GM18505 (cell line): Measurements from ENCODE around the gene RALBP1.
"Not testable (repeated sequence)": the region's sequence is repeated elsewhere in the genome, so short reads cannot be mapped to it uniquely, and the experiment has no call there.

Source experiments
- ATAC-seq: cut with Tn5 transposase; IDR thresholded peaks from one replicate; pipeline ENCODE4 v1.9.1; 2021; ENCODE audit not compliant: unreplicated experiment
- POLR2A ChIP-seq: IDR thresholded peaks from 4 replicates; pipeline ENCODE4 v1.6.1; 2011; ENCODE audit warnings: borderline replicate concordance; ENCODE audit not compliant: insufficient read depth, insufficient read length; ENCODE audit errors: extremely low read depth

Gene RALBP1

DNA sequence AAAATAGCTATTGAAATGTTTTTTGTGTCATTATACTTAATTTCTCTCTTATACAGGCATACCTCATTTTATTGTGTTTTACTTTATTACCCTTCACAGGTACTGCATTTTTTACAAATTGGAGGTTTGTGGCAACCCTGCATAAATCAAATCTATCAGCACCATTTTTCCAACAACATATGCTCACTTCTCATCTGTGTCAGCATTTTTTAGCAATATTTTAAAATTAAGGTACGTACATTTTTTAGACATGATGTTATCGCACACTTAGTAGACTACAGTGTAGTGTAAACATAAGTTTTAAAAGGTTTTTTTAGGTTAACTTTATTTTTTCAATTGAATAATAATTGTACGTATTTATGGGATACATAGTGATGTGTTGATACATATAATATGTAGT is 30.8 kb upstream of the RALBP1 start:
- no peak for ATAC-seq
- no peak for TF ChIP-seq POLR2A

DNA sequence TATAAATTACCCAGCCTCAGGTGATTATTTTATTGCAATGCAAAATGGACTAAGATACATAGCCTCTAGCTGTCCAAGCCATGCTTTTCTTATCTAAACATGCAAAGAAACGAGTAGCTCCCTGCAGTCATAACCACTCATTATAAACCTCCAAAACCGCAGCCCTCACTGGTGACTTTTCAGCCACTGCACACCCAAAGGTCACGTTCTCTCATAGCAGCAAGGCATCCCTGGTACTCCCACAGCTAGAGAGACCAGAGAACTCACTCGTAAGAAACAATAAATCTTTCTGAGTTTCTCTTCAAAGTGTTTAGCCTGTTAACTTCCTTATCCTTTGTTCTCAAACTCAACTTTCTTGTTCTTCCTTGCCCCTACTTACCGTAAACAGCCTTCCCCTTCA is 28.5 kb upstream of the RALBP1 start:
- no peak for ATAC-seq
- TF ChIP-seq POLR2A: no peak

DNA sequence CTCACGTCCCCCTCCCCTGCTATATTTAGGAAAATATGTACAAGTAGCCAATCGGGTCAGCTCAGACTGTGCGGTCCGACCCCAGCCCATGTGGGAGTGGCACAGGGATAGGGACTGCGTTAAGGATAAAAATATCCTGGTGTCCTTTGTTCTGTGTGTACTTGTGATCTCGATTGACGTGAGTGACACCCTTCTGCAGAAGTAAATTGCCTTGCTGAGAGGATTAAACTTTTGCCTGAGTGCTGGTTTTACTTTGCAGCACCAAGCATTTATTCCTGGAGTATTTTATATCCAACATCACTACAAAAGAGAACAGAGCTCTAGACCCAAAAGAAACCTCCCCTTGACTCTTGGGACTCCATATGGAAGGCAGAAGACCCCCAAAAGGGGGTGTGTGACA is 28.0 kb upstream of the RALBP1 start:
- ATAC-seq: no peak
- TF ChIP-seq POLR2A: no peak

DNA sequence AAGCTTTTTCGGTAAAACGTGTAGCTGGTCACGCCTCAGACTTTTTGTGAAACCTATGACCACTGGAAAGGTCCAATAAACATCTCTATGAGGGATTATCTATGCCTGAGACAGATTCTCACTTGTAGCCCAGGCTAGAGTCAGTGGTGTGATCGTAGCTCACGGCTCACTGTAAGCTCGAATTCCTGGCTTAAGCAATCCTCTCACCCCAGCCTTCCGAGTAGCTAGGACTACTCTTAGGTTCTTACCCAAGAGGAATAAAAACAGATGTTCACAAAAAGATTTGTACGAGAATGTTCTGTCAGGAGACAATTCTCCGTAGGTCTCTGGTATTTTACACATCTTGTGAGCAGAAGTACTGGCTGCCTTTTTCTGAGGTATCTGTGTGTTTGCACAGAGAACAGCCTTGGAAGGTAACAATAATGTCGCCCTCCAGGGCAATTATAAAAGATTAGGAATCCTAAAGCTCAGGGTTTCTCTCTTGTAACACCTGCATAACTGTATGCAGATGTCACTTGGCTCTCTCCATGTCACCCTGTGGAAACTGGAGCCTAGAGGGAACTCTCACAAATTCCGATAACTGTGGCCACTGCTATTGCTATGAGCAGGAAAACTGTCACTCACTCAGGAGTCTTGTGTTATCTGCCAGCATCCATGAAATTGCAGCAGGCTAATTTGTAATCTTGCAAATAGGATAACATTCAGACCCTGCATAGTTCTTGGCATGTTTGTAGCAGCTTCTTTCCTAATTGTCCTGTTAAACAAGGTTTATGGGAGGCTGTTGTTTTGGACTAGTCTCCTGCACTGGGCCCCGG is 25.5 kb upstream of the RALBP1 start:
- no peak for ATAC-seq
- no peak for TF ChIP-seq POLR2A

DNA sequence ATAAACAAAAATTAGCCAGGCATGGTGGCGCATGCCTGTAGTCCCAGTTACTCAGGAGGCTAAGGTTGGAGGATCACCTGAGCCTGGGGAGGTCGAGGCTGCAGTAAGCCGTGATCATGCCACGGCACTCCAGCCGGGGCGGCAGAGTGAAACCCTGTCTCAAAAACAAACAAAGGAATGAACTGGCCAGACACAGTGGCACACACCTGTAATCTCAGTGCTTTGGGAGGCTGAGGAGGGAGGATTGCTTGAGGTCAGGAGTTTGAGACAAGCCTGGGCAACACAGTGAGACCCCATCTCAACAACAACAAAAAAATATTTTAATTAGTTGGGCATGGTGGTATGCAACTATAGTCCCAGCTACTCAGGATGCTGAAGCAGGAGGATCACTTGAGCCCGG is 24.4 kb upstream of the RALBP1 start:
- ATAC-seq: not testable (repeated sequence)

DNA sequence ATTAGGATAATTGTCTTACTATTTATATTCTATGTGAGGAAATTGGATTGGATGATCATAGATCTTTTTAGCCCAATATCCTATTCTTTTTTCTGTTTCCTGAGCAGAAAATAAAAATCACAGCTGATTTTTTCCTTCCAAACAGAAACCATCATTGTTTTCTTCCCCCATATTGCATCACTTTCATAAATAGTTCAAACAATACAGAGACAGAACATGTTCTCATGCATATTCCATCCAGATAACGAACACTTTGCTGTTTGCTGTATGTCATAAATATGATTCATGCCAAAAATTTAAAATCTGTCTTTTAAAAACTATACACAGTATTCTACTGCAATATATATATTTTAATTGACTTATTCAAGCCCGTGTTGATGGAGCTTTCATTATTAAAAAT is 22.0 kb upstream of the RALBP1 start:
- TF ChIP-seq POLR2A: no peak
- ATAC-seq: no peak

DNA sequence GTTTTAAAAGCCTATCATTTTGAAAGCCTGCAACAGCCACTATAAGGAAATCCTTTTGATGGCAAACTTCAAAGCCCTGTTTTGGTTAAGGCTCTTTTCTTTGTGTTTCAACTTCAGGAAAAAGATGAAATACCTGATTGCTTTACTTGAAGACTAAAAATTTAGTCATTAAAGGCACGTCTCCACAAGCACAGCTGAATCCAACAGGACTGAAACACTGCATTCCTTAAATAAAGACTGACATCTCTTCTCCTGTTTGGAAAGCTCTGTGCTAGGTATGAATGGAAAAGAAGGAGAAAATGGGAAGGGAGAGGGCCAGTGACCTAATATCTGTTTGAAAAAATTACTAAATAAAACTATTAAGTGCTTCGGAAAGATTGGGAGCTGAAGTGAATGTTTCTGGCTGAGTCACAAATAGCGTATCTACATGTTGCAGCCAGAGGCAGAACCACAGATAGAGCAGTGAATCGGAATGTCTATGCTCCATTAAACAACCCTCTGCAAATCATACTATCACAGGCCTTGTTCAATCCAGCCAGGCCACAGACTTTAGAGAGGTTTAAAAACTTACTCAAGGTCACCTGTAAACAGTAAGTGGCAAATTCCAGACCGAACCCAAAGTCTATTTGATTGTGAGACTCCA is 21.1 kb upstream of the RALBP1 start:
- no peak for TF ChIP-seq POLR2A
- no peak for ATAC-seq

DNA sequence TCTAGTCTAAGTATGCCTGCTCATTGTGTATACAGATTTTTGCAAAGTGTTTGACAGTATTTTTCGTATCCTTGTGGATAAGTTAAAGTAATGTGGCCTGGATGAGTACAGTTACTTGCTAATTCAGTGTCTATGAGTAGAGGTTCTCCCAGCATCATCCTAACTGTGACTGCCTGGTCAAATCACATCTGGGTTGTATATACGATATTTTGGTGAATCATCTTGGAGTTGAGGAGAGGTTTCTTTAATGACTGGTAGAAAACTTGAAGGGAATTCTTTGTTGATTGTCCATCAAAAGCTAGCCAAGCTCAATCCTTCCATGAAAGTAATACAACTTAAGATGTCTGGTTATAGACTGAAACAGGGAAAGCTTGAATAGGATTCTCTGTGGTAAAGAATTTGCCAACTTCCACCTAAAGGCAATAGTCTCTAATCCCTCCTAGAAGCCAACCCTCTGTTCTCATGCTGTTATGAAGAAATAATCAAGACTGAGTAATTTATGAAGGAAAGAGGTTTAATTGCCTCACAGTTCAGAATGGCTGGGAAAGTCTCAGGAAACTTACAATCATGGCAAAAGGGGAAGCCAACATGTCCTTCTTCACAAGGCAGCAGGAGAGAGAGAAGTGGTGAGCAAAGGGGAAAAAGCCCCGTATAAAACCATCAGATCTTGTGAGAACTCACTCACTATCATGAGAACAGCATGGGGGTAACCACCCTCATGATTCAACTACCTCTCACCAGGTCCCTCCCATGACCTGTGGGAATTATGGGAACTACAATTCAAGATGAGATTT is 19.4 kb upstream of the RALBP1 start:
- no peak for TF ChIP-seq POLR2A
- no peak for ATAC-seq

DNA sequence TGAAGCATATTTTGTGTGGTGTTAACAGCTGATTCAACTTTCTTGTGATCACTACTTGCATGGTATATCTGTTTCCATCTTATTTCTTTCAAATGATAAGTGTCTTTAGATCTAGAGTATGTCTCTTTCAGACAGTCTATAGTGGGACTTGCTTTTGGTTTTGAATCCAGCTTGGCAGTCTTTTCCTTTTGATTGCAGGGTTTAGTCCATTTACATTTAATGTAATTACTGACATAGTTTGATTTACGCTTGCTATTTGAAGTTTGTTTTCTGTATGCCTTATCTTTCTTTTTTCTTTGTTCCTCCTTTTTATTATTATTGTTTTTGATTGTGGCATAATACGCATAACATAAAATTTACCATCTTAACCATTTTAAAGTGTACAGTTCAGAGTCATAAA is 9.2 kb upstream of the RALBP1 start:
- no peak for ATAC-seq
- no peak for TF ChIP-seq POLR2A

DNA sequence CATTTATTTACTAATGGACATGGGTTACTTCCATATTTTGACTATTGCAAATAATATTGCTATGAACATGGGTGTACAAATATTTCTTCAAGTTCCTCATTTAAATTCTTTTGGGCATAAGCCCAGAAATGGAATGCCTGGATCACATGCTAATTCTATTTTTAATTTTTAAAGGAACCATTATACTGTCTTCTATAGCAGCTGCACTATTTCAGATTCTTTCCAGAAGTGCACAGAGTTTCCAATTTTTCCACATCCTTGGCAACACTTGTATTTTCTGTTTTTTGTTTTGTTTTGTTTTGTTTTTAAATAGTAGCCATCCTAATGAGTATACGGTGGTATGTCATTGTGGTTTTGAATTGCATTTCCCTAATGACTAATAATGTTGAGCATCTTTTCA is 8.5 kb upstream of the RALBP1 start:
- no peak for ATAC-seq

DNA sequence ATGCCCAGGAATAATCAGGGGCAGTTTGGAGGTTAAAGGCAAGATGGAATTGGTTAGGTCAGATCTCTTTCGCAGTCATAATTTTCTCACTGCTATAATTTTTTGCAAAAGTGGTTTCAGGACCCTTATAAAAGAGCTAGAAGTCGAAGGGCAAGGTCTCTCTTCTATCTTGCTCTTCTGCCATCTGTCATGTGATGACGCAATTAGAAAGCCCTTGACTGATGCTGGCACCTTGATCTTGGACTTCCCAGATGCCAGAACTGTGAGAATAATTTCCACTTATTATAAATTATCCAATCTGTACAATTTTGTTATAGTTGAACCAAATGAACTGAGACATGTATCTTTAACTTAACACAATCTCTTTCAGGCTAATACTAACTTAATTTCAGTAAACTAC is 6.3 kb upstream of the RALBP1 start:
- TF ChIP-seq POLR2A: no peak
- ATAC-seq: no peak

More for the DNA sequence above, 8.5 kb upstream of the RALBP1 start:
- TF ChIP-seq POLR2A: no peak

DNA sequence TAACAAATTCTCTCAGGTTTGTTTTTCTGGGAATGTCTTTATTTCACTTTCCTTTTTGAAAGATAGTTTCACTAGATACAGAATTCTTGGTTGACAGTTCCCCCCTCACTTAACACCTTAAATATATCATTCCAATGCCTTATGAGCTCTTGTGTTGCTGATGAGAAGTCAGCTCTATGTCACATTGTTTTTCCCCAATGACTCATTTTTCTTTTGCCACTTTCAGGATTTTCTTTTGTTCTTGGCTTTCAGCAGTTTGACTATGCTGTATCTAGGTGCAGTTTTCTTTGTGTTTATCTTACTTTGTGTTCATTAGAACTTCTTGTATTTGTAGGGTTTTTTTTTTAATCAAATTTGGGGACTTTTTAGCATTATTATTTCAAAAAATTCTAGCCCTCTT is 5.6 kb upstream of the RALBP1 start:
- no peak for TF ChIP-seq POLR2A

DNA sequence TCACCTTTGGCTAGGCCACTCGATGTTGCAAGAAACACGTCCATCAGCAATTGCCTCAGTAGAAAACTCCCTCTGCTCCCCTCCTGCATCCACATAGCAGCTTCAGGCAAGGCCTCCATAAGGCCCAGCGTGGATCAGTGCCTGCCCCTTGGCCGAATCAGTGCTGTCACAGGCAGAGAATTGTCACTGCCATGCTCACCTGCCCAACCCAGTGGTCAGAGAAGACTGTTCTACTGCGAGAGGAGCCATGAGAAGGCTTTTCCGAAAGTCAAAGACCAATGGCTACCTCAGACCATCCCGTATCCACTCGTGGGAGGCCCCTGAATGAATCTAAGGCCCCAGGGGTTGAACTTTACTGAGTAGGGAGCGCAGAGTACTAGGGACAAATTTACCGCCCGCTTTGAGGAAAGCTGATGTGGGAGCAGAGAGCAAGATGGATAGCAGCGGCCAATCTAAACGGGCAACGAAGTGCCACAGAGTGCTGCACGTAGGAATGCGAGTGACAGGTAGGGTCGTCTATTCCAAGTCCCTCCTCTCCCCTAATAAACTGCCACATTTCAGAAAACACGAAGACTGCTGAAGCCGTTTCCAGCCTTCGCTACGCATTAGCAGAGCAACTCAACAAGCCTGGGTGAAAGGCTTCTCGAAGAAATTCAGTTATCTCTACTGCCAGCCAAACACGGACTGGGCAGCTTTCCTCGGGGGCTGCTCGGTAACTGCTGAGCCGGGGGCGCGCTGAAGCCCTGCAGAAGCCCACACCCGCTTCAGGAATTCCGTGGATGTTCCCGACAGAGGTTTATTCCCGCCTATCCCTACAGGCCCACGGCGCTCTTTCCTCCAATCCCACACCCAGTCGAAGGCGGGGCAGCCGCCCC is 968 bp upstream of the RALBP1 start:
- no peak for ATAC-seq
- no peak for TF ChIP-seq POLR2A

More for the DNA sequence above, 5.6 kb upstream of the RALBP1 start:
- ATAC-seq: no peak

DNA sequence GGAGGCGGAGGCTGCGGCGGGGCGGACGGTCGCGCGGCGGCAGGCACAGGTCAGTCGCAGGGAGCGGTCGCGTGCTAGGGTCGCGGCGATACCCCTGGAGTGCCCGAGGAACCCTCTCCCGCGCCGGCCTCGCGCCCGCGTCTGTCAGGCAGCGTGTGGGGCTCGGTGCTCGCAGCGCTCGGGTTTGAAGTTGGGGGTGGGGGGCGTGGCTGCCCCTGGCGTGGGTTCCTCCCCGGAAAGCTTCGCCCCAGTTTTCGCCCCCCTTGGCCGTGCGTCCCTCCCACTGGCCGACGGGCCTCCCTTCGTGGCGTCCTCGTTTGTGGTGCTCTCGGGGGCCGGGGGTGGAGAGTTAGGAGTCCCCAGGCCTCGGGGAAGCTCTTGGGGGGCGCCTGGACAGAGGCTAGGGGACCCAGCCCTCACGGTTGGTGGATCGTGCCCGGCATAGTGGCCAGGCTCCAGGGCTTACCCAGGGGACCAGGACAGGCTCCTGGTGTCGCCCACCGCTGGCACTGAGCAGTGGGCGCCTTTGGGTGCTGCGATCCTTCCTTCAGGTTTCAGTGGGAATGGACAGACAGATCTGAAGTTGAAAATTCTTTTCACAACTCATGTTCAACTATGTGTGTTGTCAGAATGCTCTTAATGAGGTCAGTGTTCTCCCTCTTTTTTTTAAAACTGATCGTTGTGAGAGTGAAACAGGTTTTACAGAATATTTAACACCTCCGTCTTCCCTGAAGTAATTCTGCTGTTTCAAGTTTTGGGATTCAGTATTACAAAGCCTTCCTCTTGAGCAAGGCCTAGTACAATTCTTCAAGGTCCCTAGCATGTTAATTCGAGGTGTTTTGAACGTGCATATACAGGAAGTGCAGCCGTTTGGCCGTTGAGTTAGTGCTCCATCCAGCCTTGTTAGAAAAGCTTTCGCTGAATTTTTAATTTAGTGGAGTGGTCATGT is 604 bp downstream of the RALBP1 start:
- TF ChIP-seq POLR2A: peak; percentile 62
- no peak for ATAC-seq

DNA sequence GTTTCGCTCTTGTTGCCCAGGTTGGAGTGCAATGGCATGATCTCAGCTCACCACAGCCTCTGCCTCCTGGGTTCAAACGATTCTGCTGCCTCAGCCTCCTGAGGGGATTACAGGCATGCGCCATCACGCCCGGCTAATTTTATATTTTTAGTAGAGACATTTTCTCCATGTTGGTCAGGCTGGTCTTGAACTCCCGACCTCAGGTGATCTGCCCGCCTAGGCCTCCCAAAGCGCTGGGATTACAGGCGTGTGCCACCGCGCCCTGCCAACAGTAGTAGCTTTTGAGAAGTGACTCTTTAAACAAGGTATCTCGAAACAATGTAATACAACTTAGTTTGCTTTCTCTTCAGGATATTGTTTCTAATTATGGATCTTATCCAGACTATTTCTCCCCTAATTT is 1.6 kb downstream of the RALBP1 start:
- not testable (repeated sequence) for ATAC-seq
